HG03045 (cell line): ENCODE data around the gene CD164L2.
"Not testable (repeated sequence)": the region's sequence is repeated elsewhere in the genome, so short reads cannot be mapped to it uniquely, and the experiment has no call there.

ENCODE experiments used
- ATAC-seq: cut with Tn5 transposase; IDR thresholded peaks from one replicate; pipeline ENCODE4 v1.9.1; 2021; ENCODE audit warnings: mild to moderate bottlenecking, moderate library complexity; ENCODE audit not compliant: unreplicated experiment

The CD164L2 gene

DNA sequence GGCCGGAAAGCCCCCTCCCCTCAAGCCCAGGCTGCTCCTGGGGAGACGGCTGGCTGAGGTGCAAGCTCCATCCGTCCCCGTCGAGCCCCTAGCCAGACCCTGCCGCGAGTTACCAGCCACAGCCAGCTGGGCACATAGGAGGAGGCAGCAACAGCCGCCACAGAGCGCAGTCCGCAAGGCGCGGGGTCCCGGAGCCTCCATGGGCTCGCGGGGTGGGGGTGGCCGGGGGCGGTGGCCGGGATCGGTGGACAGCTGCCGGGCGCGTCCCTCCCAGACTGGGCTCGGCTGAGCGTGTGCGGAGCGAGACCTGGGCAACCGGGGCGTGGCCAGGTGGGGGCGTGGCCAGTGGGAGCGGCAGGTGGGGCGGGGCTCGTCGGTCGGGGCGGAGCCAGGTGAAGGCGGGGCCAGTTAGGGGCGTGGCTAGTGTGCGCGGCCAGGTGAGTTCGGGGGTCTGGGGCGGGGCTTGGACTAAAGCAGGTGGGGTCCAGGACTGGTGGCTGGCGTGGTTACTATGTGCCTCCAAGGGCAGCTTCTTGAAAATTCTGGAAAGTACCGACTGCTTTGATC is at the start of gene CD164L2:
Gene CD164L2 (minus strand): TSS at position 295 of the 567 bp plus-strand sequence. CDS start 94 bp downstream, at position 201.
- no peak for ATAC-seq

DNA sequence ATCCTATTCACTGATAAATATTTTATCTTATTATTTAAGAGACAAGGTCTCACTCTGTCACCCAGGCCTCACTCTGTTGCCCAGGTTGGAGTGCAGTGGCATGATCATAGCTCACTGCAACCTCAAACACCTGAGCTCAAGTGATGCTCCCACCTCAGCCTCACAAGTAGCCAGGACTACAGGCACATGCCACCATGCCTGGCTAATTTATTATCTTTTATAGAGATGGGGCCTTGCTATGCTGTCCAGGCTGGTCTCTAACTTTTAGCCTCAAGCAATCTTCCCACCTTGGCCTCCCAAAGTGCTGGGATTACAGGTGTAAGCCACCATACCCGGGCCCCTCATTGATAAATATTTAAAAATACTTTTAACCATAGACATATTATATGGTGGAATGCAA is 49.6 kb upstream of the CD164L2 start:
- ATAC-seq: not testable (repeated sequence)

GRCh38 chr1:27431601-27431940 is 48.4 kb upstream of the CD164L2 start:
- no peak for ATAC-seq

- no peak for ATAC-seq
These were observed 47.9 kb upstream of the CD164L2 start for GRCh38 chr1:27430903-27431600.

DNA sequence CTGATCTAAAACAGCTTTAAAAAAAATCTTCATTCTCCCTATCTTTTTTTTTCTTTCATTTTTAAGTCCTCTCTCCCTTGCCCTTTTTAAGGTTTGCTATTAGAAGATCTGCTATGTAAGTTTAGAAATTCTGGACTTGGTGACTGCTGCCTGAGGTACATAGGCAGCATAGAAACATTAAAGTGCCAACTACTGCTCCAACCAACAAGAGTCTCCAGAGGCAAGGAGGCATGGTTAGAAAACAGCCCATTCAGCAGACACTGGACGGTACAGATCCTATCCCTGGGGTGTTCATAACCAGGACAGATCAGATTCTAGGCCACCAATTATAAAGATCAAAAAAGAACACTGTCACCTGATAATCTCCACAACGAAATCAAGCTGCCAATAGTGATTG is 45.9 kb upstream of the CD164L2 start:
- no peak for ATAC-seq

DNA sequence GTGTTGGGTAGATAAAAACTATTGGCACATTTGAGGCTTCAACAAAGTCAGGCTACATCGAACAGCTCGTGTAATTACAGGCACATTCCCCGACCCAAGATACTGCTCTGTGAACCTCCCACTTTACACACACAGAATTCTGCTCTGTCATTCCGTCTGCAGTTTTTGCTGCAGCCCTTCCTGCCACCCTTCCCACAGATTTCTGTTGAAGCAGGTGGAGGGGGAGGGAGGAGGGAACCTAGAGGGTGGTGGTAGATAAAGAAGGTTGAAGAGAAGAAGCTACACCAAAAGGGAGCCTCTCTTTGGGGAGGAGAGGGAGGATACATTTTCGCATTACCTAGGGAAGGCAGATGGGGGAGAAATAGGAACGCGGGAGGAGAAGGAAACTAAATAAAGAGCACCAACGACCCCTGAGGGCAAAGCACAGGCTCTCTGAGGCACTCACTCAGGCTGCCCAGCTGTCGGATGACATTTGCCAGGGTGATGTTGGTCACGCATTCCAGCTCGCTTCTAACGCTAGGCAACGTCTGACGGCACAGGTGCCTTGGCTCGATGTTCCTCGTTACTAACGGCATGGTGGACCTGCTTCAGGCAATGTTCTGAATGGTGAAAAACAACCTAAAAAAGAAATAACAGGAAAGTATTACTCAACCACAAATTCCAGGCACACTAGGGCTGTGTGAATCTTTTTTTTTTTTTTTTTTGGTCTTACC is 45.3 kb upstream of the CD164L2 start:
- no peak for ATAC-seq

DNA sequence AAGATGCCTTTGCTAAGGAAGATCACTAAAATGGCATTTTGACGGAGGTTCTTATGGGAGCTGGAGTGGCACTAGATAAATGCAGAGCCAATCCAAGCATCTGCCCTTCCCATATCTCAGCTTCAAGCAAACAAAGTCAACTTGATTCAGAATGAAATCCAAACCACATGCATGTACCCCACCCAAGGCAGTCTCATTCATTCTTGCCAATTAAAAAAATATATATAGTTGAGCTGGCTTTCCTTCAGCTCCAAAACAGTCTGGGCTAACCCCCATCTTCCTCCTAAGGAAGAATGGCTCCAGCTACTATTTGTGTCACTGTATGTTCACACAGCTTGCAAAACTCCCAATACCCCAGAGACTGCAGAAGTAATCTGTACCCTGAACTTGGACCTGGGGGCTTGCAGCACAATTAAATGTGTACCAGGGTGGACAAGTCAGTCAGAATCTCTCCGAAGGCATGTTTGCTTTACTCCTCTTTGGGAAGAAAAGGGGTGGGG is 44.7 kb upstream of the CD164L2 start:
- no peak for ATAC-seq

- ATAC-seq: no peak
These were observed 44.2 kb upstream of the CD164L2 start for GRCh38 chr1:27427329-27427728.

DNA sequence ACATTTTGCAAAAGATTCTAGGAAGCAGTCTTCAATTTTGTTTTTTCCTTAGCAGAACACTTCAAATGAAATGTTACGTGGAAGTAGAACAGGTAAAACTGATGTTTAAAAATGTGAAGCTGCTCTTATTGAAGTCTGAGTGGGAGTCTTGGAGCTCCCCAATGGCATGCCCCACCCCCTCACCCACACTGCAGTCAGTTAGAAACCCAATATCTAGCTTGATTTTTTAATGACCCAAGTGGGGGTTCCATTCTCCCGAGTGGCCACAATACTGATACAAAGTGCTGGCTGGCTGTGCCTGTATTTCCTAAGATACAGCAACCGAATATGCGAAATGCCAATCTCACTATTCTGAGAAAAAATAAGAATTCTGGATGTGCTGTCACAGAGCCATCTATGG is 40.6 kb upstream of the CD164L2 start:
- no peak for ATAC-seq

DNA sequence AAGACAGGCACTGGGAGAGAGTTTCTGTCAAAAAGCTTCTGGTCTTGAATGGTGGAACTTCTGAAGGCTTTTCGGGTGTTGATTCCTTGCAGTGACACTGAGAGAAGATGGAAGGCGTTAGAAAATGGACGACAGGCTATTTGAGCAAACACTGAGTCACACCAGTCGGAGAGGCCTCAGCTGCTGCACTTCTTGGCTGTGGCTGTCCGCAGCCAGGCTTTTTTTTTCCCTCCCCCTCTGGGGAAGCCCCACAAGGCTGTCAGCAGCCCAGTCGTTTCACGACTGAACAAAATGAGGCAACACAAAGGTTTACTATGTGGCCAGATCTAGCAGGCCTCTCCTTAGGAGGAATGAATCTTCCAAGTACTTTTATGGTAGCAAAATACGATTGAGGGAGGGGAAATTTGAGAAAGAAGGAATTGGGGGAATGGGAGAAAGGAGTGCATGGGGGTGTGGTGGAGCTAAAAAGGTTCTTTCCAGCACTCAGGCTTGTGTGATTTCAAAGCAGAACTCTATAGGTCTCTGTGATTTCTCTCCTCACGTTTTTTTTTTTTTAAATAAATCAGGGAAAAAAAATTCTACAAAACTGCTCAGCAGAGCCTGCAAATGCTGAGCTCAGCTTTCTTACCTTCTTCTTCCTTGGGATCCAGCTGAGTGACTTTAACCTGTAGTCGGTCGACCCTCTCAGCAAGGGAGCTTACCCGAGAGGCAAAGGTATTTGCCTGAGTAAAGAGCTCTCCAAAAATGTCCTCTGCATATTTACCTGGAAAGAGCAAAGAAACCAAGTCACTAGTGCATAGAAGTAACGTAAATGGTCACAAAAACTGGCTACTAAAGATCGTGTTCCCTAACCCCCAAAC is 35.4 kb upstream of the CD164L2 start:
- peak; percentile 73 for ATAC-seq

DNA sequence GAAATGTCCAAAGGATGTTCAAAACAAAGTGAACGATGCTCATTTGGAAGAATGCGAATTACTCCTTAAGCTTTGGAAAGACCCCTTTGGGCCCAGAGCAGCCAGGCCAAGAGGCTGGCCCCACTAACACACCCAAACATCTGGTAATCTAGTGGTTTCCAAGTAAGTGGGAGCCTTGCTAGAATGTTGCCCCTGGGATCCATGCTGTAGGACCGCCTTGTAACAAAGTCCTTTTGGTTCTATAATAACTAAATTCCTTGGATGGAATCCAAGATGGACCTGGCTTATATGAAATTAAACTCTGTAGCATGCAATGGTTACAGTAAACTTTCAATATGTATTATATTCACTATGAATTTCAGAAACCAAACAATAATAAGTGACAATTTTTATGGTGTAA is 34.6 kb upstream of the CD164L2 start:
- ATAC-seq: no peak

DNA sequence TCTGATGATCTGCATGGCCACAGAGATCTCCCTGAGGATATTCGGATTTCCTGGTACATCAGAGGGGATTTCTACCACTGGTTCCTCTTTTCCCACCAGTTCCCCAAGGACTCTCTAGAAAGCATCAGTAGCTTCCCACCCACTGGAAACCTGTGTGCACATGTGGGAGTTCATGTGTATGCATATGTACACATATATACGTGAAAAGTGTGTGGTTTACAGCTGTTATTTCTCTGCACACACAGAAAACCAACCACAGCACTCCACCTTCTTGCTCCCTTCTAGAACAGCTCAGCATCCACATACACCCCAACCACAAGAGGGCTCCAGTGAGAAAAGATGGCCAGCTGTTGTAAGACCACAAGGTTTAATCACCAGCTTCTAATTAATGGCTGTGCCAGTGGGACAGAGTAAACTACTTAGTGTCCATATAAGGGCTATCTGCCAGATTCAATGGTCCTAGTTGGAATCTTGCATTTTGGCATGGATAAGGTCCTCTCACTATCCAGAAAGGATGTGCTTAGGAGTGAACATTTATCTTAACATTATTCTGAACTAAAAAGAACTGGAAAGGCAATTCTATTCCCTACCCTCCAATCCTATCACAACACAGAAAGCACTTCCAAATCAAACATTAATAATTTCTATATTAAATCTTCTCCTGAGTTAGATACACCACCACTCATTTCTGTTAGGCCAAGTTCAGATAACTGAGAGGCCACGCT is 33.4 kb upstream of the CD164L2 start:
- ATAC-seq: no peak

GRCh38 chr1:27414091-27414490 is 31.0 kb upstream of the CD164L2 start:
- ATAC-seq: no peak

- ATAC-seq: no peak
These were observed 29.9 kb upstream of the CD164L2 start for GRCh38 chr1:27413004-27413403.

GRCh38 chr1:27412502-27412901 is 29.4 kb upstream of the CD164L2 start:
- ATAC-seq: no peak

- no peak for ATAC-seq
These were observed 27.6 kb upstream of the CD164L2 start for GRCh38 chr1:27410709-27411108.

DNA sequence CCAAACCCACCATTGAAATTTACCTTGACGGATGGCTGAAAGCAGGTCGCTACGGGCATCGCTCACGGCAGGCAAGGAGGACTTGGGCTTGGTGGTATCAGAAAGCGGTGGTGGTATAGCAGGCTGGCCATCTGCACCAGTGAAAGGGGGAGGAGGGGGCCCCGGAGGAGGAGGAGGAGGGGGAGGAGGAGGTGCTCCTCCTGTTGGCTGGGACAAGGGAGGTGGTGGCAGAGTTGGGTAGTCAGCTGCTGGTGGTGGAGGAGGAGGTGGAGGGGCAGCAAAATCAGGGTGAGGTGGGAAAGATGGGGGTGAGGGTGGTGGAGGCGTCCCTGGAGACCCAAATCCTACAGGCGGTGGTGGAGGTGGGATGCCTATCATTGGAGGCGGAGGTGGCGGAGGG is 26.5 kb upstream of the CD164L2 start:
- ATAC-seq: no peak

GRCh38 chr1:27408151-27408550 is 25.0 kb upstream of the CD164L2 start:
- no peak for ATAC-seq

DNA sequence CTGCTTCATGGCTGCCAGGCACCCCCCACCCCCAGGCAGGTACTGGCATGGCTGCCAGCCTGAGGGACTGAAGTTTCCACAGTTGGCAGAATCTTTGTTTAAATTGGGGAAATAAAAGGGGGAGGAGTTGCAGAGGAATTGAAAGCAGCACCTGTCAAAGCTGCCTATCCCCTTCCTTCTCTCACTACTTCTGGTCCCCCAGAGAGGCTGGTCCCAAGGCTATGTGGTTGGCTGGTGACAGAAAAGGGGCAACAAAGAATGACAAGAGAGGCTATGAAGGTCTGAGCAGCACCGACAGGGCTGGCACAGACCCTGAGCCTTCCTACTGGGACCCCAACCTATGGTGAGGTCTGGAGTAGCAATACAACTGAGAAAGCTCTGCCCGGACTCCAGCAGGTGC is 23.7 kb upstream of the CD164L2 start:
- not testable (repeated sequence) for ATAC-seq

- ATAC-seq: no peak
These were observed 23.2 kb upstream of the CD164L2 start for GRCh38 chr1:27406362-27406680.
